Activated effector memory CD4-positive, alpha-beta T cell treated with Interleukin-2 at 50 U/mL for 16 hours (primary cell): Measurements from ENCODE around the gene ZNF678.

ENCODE experiments used
- DNase-seq: peaks from one replicate; pipeline ENCODE4 v3.0.0-alpha.2; 2020

The ZNF678 gene

GRCh38 chr1:227726318-227726717 lies 163.0 kb downstream of the ZNF678 start:
- no peak for DNase-seq
